ENCODE data around the gene PDZD7.

PDZD7 gene

DNA sequence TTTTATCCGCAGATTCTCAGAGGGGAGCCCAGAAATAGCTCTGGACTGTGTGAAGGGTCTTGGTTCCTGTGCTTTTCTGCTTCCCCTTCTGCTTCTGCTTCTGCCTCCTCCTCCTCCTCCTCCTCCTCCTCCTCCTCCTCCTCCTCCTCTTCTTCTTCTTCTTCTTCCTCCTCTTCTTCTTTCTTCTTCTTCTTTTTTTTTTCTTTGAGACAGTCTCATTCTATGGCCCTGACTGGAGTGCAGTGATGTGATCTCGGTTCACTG lies 11.6 kb downstream of the PDZD7 start:
- TF ChIP-seq, protein P1, sequence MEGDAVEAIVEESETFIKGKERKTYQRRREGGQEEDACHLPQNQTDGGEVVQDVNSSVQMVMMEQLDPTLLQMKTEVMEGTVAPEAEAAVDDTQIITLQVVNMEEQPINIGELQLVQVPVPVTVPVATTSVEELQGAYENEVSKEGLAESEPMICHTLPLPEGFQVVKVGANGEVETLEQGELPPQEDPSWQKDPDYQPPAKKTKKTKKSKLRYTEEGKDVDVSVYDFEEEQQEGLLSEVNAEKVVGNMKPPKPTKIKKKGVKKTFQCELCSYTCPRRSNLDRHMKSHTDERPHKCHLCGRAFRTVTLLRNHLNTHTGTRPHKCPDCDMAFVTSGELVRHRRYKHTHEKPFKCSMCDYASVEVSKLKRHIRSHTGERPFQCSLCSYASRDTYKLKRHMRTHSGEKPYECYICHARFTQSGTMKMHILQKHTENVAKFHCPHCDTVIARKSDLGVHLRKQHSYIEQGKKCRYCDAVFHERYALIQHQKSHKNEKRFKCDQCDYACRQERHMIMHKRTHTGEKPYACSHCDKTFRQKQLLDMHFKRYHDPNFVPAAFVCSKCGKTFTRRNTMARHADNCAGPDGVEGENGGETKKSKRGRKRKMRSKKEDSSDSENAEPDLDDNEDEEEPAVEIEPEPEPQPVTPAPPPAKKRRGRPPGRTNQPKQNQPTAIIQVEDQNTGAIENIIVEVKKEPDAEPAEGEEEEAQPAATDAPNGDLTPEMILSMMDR (IDR thresholded peaks at IDR 0.05; ENCODE audit: unreplicated experiment in 3 of 3), result no peak
- Mint-ChIP-seq H3K27me3 (ENCODE audit: low read depth) (peaks cover 49% of the 10 kb centered on the region), H3K9me3 (no peaks in the 10 kb centered on the region), H3K4me3 (no peak overlapping the region), H3K4me1 (peaks cover 32% of the 10 kb centered on the region), H3K36me3 (ENCODE audit: low read depth) (no peaks in the 10 kb centered on the region), H3K27ac (no peak overlapping the region)

DNA sequence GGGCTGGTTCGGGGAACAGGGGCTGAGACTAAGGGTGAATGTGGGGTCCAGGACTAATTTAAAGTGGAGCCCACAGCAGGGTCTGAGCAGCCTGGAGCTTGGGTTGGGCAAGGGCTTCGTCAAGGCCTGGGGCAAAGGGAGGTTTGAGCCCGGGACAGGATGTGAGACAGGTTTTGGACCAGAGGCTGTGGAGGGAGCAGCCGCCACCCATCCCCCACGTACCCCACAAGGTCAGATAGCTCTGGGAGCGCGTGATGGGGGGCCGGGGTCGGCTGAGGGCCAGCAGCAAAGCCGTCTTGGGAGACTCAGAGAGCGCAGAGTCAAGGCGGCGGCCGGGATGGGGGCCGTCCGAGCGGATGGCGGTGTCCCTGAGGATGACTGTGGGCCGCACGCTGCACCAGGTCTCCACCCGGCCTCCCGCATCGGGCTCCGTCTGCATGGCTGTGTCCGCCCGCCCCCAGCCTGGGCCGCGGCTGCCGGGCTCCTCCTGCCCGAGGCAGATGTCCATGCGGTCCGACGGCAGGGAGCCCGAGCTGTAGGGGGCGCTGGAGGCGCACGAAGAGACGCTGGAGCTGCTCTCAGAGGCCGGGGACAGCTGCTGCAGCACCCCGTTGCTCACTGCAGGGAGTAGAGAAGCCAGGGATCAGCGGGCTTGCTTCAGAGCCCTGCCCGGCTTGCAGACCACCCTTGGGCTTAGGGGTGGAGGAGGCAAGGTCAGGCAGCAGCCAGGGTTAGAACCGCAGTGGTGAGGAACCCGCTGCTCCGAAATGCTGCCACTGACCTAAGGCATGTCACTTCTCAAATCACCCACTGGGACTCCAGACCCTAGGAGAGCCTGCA lies 12.1 kb downstream of the PDZD7 start:
- H3K4me1 Mint-ChIP-seq, result peaks cover 36% of the 10 kb centered on the region
- H3K36me3 Mint-ChIP-seq (ENCODE audit: low read depth), result no peaks in the 10 kb centered on the region
- H3K4me3 Mint-ChIP-seq, result peak overlapping the region; percentile 12 to 27 (median 21)
- no peaks in the 10 kb centered on the region for H3K9me3 Mint-ChIP-seq
- peak overlapping the region in 1 of 3 experiments; percentile 65 for H3K27ac Mint-ChIP-seq
- TF ChIP-seq, protein P1 (IDR thresholded peaks at IDR 0.05; ENCODE audit: unreplicated experiment in 3 of 3), result peak; percentile 62 to 81 (median 63)
- H3K27me3 Mint-ChIP-seq (ENCODE audit: low read depth), result peaks cover 54% of the 10 kb centered on the region

DNA sequence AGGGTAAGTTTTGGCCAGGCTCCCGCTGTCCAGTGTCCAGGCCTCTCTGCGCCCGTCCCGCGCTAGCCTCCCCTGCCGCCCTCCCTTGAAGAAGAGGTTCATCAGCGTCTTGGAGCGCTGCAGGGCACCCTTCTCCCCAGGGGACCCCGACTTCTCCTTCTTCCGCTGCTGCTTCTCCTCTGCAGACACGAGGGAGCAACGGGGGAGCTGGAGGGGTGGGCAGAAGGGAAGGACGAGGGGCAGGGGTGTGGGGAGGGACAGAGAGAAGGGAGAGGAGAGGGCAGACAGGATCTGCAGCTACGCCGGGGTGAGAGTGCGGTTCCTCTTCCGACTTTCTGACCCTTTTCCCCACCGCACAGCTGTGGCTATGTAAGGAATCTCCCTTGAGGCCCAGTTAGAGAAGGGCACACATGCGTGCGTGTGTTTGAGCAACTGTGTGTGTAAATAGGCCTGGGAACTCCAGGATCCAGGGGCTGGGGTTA lies 12.8 kb downstream of the PDZD7 start:
- peaks cover 54% of the 10 kb centered on the region for H3K27me3 Mint-ChIP-seq (ENCODE audit: low read depth)
- H3K4me3 Mint-ChIP-seq, result peak overlapping the region; percentile 12 to 27 (median 21)
- TF ChIP-seq, protein P1 (IDR thresholded peaks at IDR 0.05; ENCODE audit: unreplicated experiment in 3 of 3), result no peak
- H3K9me3 Mint-ChIP-seq, result no peaks in the 10 kb centered on the region
- H3K36me3 Mint-ChIP-seq (ENCODE audit: low read depth), result no peaks in the 10 kb centered on the region
- peak overlapping the region in 1 of 3 experiments; percentile 65 for H3K27ac Mint-ChIP-seq
- H3K4me1 Mint-ChIP-seq, result peaks cover 40% of the 10 kb centered on the region

DNA sequence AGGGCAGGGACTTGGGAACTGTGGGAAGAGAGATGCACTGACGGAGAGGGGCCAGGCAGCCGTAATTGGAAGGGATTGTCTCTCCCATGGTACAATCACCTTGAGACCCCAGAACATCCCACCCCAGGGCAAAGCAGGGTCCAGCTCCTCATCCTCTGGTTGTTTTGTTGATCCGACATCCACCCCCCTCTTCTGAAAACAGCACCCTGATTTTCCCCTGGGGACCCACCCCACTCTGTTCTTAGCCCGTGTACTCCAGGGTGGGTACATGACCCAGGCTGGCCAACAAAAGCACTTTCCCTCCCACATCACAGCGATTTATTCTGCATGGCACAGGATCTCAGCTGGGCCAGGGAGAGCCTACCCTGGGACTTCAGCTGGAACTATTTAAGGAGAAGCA lies 14.1 kb downstream of the PDZD7 start:
- Mint-ChIP-seq H3K36me3 (ENCODE audit: low read depth) (no peaks in the 10 kb centered on the region), H3K4me3 (no peak overlapping the region), H3K4me1 (peaks cover 47% of the 10 kb centered on the region), H3K27ac (no peak overlapping the region), H3K27me3 (ENCODE audit: low read depth) (peaks cover 49% of the 10 kb centered on the region), H3K9me3 (no peaks in the 10 kb centered on the region)
- TF ChIP-seq, protein P1 (IDR thresholded peaks at IDR 0.05; ENCODE audit: unreplicated experiment in 3 of 3), result no peak

DNA sequence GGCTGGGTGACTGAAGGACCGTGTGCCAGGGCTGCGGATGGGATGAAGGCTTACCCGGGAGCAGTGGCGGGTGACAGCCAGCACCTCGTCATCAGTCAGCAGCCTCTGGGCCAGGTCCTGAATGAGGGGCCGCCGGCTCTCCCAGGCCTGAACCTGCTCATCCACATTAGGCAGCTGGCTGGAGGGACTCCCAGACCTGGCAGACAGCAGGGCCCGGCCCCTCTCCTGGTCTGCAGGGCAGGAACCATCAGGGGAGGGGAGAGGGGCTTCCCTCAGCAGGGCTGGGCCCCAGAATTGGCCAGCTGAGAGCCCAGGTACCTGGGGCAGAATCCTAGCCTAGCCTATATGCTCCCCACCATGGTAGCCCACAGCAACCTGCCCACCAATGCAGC lies 15.4 kb downstream of the PDZD7 start:
- TF ChIP-seq, protein P1 (IDR thresholded peaks at IDR 0.05; ENCODE audit: unreplicated experiment in 3 of 3), result no peak
- Mint-ChIP-seq H3K27ac (no peak overlapping the region), H3K36me3 (ENCODE audit: low read depth) (no peaks in the 10 kb centered on the region), H3K4me3 (no peak overlapping the region), H3K9me3 (no peaks in the 10 kb centered on the region), H3K27me3 (ENCODE audit: low read depth) (peaks cover 47% of the 10 kb centered on the region), H3K4me1 (peaks cover 47% of the 10 kb centered on the region)

Measured in nephron (organoid).